WTC11 (cell line): ENCODE results near the gene GDPGP1. TPM values are rescaled to one million over a fixed set of nuclear protein-coding genes. Genes with fewer than 3 reads are reported as not detected.
A peak's percentile ranks its signal among the peaks of the same experiment; 100 is the strongest.

Experiments used
- ATAC-seq: fragments of 200-7000 bp; cut with Tn5 transposase; 2 replicates; pipeline ENCODE4 v1.10.0; 2021; ENCODE audit warnings: mild to moderate bottlenecking, moderate library complexity
- CTCF ChIA-PET: fragments of 300-600 bp; sonication (Branson Sonifier 250); formaldehyde crosslinking; loops from one replicate; lab custom pipeline; 2021; ENCODE audit warnings: antibody characterized with exemption; lab: Charles Lee
- POLR2A ChIA-PET: fragments of 350-600 bp; sonication (Branson Sonifier 250); formaldehyde crosslinking; loops from one replicate; lab custom pipeline; 2021; ENCODE audit warnings: antibody characterized with exemption; lab: Charles Lee
- DNase-seq: peaks from one replicate; pipeline ENCODE4 v3.0.0; 2021; ENCODE audit warnings: low spot score
- H3K27ac Mint-ChIP-seq: 2 replicates; pipeline ENCODE4 v1.8.0; 2021; ENCODE audit warnings: mixed read lengths
- H3K27me3 Mint-ChIP-seq: 2 replicates; pipeline ENCODE4 v1.8.0; 2021; ENCODE audit warnings: low read depth, mild to moderate bottlenecking, moderate library complexity, mixed read lengths
- H3K36me3 Mint-ChIP-seq: 2 replicates; pipeline ENCODE4 v1.8.0; 2021; ENCODE audit warnings: mixed read lengths
- H3K4me1 Mint-ChIP-seq: 2 replicates; pipeline ENCODE4 v1.8.0; 2022; ENCODE audit warnings: mixed read lengths
- H3K4me3 Mint-ChIP-seq: 2 replicates; pipeline ENCODE4 v1.8.0; 2021; ENCODE audit warnings: mild to moderate bottlenecking, moderate library complexity, mixed read lengths
- H3K9me3 Mint-ChIP-seq: 2 replicates; pipeline ENCODE4 v1.8.0; 2021; ENCODE audit warnings: mixed read lengths
- CDX4 ChIP-seq: fragments of 250-450 bp; sonication (Bioruptor Pico); IDR thresholded peaks from 2 replicates; pipeline ENCODE4 v1.9.0; 2021; ENCODE audit warnings: moderate library complexity, mild to moderate bottlenecking, inconsistent platforms, borderline replicate concordance
- CREM ChIP-seq: sonication (generic); formaldehyde crosslinking; IDR thresholded peaks from 2 replicates; pipeline ENCODE4 v1.8.1; 2022; ENCODE audit warnings: mild to moderate bottlenecking, missing genetic modification reagents, moderate library complexity
- NFYB ChIP-seq: sonication (generic); formaldehyde crosslinking; conservative IDR thresholded peaks from 2 replicates; pipeline ENCODE4 v1.8.0; 2022; ENCODE audit warnings: low read depth, missing genetic modification reagents
- ZNF263 ChIP-seq: sonication (generic); formaldehyde crosslinking; IDR thresholded peaks from 2 replicates; pipeline ENCODE4 v1.8.1; 2022; ENCODE audit warnings: low read depth, mild to moderate bottlenecking, moderate library complexity, missing genetic modification reagents
- total RNA-seq: library from RNA; stranded (reverse); gene quantifications from 3 replicates; pipeline ENCODE4 v1.2.3, GENCODE V29; 2021
- TF ChIP-seq, protein P1 (sequence below): sonication (generic); formaldehyde crosslinking; IDR thresholded peaks from 2 replicates; pipeline ENCODE4 v1.8.0; 2023; ENCODE audit warnings: missing genetic modification reagents, mild to moderate bottlenecking, borderline replicate concordance
- TF ChIP-seq, protein P2 (sequence below): fragments of 250-450 bp; sonication (Bioruptor Pico); IDR thresholded peaks from 2 replicates; pipeline ENCODE4 v1.9.0; 2021; ENCODE audit warnings: mild to moderate bottlenecking, borderline replicate concordance
- TF ChIP-seq, protein P3 (sequence below): sonication (generic); formaldehyde crosslinking; IDR thresholded peaks from 2 replicates; pipeline ENCODE4 v1.8.1; 2023; ENCODE audit warnings: mild to moderate bottlenecking, missing genetic modification reagents, moderate library complexity
- TF ChIP-seq, protein P4 (sequence below): sonication (generic); formaldehyde crosslinking; IDR thresholded peaks from 2 replicates; pipeline ENCODE4 v1.8.0; 2022; ENCODE audit warnings: missing genetic modification reagents

GDPGP1 gene
- total RNA-seq, 1 experiment from 2014 or later: 2.6 TPM

- peaks cover 8% of the 10 kb centered on the region; the same call in 1 of the 2 replicates for H3K36me3 Mint-ChIP-seq
- CTCF ChIA-PET: interaction anchor here (1.1 to 5.1 kb wide), 12 partner anchors 10 to 118 kb away, joined by 3 to 62 read pairs (median 8); partner anchors contain the start of genes CIB1, GDPGP1 and IDH2
- H3K27me3 Mint-ChIP-seq: no peaks in the 10 kb centered on the region; the same call in 1 of the 2 replicates
Measured at GRCh38 chr15:90201944-90202375, 32.0 kb upstream of the GDPGP1 start.

More at GRCh38 chr15:90201944-90202375, 32.0 kb upstream of the GDPGP1 start:
- peak; percentile 15 for ATAC-seq
- Mint-ChIP-seq H3K4me3 (peak overlapping the region; percentile 73), H3K27ac (no peak overlapping the region), H3K9me3 (no peaks in the 10 kb centered on the region), H3K4me1 (peaks cover 20% of the 10 kb centered on the region)
- POLR2A ChIA-PET: interaction anchor here (0.7 to 1.8 kb wide), 7 partner anchors 9 to 50 kb away, joined by 3 to 9 read pairs (median 6); partner anchors contain the start of genes CIB1, GDPGP1 and TTLL13
- peak; percentile 38 for DNase-seq
- TF ChIP-seq, protein P1, sequence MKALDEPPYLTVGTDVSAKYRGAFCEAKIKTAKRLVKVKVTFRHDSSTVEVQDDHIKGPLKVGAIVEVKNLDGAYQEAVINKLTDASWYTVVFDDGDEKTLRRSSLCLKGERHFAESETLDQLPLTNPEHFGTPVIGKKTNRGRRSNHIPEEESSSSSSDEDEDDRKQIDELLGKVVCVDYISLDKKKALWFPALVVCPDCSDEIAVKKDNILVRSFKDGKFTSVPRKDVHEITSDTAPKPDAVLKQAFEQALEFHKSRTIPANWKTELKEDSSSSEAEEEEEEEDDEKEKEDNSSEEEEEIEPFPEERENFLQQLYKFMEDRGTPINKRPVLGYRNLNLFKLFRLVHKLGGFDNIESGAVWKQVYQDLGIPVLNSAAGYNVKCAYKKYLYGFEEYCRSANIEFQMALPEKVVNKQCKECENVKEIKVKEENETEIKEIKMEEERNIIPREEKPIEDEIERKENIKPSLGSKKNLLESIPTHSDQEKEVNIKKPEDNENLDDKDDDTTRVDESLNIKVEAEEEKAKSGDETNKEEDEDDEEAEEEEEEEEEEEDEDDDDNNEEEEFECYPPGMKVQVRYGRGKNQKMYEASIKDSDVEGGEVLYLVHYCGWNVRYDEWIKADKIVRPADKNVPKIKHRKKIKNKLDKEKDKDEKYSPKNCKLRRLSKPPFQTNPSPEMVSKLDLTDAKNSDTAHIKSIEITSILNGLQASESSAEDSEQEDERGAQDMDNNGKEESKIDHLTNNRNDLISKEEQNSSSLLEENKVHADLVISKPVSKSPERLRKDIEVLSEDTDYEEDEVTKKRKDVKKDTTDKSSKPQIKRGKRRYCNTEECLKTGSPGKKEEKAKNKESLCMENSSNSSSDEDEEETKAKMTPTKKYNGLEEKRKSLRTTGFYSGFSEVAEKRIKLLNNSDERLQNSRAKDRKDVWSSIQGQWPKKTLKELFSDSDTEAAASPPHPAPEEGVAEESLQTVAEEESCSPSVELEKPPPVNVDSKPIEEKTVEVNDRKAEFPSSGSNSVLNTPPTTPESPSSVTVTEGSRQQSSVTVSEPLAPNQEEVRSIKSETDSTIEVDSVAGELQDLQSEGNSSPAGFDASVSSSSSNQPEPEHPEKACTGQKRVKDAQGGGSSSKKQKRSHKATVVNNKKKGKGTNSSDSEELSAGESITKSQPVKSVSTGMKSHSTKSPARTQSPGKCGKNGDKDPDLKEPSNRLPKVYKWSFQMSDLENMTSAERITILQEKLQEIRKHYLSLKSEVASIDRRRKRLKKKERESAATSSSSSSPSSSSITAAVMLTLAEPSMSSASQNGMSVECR (CRISPR knock-in tag): 0 out of 2 replicates have a peak, but pooled peaks have one; percentile 16
- TF ChIP-seq CREM (CRISPR knock-in tag) (no peak), ZNF263 (CRISPR knock-in tag) (no peak), CDX4 (no peak), NFYB (no peak)
- TF ChIP-seq, protein P2, sequence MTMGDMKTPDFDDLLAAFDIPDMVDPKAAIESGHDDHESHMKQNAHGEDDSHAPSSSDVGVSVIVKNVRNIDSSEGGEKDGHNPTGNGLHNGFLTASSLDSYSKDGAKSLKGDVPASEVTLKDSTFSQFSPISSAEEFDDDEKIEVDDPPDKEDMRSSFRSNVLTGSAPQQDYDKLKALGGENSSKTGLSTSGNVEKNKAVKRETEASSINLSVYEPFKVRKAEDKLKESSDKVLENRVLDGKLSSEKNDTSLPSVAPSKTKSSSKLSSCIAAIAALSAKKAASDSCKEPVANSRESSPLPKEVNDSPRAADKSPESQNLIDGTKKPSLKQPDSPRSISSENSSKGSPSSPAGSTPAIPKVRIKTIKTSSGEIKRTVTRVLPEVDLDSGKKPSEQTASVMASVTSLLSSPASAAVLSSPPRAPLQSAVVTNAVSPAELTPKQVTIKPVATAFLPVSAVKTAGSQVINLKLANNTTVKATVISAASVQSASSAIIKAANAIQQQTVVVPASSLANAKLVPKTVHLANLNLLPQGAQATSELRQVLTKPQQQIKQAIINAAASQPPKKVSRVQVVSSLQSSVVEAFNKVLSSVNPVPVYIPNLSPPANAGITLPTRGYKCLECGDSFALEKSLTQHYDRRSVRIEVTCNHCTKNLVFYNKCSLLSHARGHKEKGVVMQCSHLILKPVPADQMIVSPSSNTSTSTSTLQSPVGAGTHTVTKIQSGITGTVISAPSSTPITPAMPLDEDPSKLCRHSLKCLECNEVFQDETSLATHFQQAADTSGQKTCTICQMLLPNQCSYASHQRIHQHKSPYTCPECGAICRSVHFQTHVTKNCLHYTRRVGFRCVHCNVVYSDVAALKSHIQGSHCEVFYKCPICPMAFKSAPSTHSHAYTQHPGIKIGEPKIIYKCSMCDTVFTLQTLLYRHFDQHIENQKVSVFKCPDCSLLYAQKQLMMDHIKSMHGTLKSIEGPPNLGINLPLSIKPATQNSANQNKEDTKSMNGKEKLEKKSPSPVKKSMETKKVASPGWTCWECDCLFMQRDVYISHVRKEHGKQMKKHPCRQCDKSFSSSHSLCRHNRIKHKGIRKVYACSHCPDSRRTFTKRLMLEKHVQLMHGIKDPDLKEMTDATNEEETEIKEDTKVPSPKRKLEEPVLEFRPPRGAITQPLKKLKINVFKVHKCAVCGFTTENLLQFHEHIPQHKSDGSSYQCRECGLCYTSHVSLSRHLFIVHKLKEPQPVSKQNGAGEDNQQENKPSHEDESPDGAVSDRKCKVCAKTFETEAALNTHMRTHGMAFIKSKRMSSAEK (CRISPR knock-in tag): no peak
- TF ChIP-seq, protein P3, sequence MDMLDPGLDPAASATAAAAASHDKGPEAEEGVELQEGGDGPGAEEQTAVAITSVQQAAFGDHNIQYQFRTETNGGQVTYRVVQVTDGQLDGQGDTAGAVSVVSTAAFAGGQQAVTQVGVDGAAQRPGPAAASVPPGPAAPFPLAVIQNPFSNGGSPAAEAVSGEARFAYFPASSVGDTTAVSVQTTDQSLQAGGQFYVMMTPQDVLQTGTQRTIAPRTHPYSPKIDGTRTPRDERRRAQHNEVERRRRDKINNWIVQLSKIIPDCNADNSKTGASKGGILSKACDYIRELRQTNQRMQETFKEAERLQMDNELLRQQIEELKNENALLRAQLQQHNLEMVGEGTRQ (CRISPR knock-in tag): no peak
- TF ChIP-seq, protein P4, sequence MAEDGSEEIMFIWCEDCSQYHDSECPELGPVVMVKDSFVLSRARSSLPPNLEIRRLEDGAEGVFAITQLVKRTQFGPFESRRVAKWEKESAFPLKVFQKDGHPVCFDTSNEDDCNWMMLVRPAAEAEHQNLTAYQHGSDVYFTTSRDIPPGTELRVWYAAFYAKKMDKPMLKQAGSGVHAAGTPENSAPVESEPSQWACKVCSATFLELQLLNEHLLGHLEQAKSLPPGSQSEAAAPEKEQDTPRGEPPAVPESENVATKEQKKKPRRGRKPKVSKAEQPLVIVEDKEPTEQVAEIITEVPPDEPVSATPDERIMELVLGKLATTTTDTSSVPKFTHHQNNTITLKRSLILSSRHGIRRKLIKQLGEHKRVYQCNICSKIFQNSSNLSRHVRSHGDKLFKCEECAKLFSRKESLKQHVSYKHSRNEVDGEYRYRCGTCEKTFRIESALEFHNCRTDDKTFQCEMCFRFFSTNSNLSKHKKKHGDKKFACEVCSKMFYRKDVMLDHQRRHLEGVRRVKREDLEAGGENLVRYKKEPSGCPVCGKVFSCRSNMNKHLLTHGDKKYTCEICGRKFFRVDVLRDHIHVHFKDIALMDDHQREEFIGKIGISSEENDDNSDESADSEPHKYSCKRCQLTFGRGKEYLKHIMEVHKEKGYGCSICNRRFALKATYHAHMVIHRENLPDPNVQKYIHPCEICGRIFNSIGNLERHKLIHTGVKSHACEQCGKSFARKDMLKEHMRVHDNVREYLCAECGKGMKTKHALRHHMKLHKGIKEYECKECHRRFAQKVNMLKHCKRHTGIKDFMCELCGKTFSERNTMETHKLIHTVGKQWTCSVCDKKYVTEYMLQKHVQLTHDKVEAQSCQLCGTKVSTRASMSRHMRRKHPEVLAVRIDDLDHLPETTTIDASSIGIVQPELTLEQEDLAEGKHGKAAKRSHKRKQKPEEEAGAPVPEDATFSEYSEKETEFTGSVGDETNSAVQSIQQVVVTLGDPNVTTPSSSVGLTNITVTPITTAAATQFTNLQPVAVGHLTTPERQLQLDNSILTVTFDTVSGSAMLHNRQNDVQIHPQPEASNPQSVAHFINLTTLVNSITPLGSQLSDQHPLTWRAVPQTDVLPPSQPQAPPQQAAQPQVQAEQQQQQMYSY (CRISPR knock-in tag): peak; percentile 85
